GM18907 (cell line): ENCODE measurements around the gene CDK5R2.

Source experiments
- ATAC-seq: cut with Tn5 transposase; IDR thresholded peaks from one replicate; pipeline ENCODE4 v1.9.1; 2021; ENCODE audit warnings: mild to moderate bottlenecking, moderate library complexity; ENCODE audit not compliant: unreplicated experiment

The CDK5R2 gene

GRCh38 chr2:219001577-219002394 lies 42.3 kb downstream of the CDK5R2 start:
- ATAC-seq, result no peak

GRCh38 chr2:219002395-219003266 lies 43.2 kb downstream of the CDK5R2 start:
- ATAC-seq, result no peak

GRCh38 chr2:219003267-219003634 lies 43.8 kb downstream of the CDK5R2 start:
- ATAC-seq, result no peak

- no peak for ATAC-seq
Observed at GRCh38 chr2:219003979-219004378, 44.5 kb downstream of the CDK5R2 start.

GRCh38 chr2:219009294-219009693 lies 49.8 kb downstream of the CDK5R2 start:
- ATAC-seq, result no peak

GRCh38 chr2:219010162-219010756 lies 50.8 kb downstream of the CDK5R2 start:
- no peak for ATAC-seq

- no peak for ATAC-seq
Observed at GRCh38 chr2:219010873-219011272, 51.4 kb downstream of the CDK5R2 start.
